SK-N-SH (cell line): ENCODE data around the gene DCD.

Source experiments
- CHD2 ChIP-seq: fragments of 150-350 bp; IDR thresholded peaks from 2 replicates; pipeline ENCODE4 v1.6.1; 2018; ENCODE audit warnings: low read length; ENCODE audit not compliant: partially characterized antibody
- EP300 ChIP-seq, 2 experiments: IDR thresholded peaks; 2 replicates each; pipeline versions ENCODE4 v1.4.0 to v1.6.1; 2012; ENCODE audit warnings: borderline replicate concordance in 1 of 2, low read depth in 1 of 2, low read length in 1 of 2
- POLR2AphosphoS5 ChIP-seq: IDR thresholded peaks from 2 replicates; pipeline ENCODE4 v1.6.1; 2012; ENCODE audit warnings: low read depth, low read length
- TAF1 ChIP-seq: IDR thresholded peaks from 2 replicates; pipeline ENCODE4 v1.6.1; 2012; ENCODE audit warnings: low read depth, mild to moderate bottlenecking, low read length, moderate library complexity, borderline replicate concordance
- TEAD4 ChIP-seq: IDR thresholded peaks from 2 replicates; pipeline ENCODE4 v1.4.0; 2012; ENCODE audit warnings: mild to moderate bottlenecking, borderline replicate concordance; ENCODE audit not compliant: insufficient read depth
- YY1 ChIP-seq: IDR thresholded peaks from 2 replicates; pipeline ENCODE4 v1.4.0; 2012; ENCODE audit warnings: low read depth, mild to moderate bottlenecking
- TF ChIP-seq, protein P1 (sequence below): fragments of 200-600 bp; sonication (generic); IDR thresholded peaks from 2 replicates; pipeline ENCODE4 v1.6.1; 2017; ENCODE audit warnings: antibody characterized with exemption, mild to moderate bottlenecking, moderate library complexity
- TF ChIP-seq, protein P2 (sequence below): IDR thresholded peaks from 2 replicates; pipeline ENCODE4 v1.4.0; 2012; ENCODE audit warnings: low read depth

DNA sequence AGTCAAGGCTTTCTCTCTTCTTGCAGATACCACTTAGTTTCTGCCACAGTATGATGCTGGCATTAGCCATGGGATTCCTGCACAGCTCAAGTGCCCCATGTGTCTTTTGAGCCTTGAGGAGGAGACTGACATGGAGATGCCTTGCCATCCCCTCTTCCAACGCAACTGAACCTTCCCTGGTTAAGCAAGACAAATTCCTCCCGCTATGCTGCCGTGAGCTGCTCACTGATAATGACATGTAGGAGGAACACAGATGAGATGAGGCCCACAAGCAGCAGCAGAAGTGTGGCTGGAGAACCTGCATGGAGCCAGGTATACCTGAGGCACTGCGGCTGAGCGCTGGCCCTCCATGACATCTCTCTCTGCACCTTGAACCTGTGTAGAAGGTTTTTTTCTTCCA, 44.3 kb downstream of the DCD start:
- no peak for TF ChIP-seq POLR2AphosphoS5
- TF ChIP-seq, protein P1, sequence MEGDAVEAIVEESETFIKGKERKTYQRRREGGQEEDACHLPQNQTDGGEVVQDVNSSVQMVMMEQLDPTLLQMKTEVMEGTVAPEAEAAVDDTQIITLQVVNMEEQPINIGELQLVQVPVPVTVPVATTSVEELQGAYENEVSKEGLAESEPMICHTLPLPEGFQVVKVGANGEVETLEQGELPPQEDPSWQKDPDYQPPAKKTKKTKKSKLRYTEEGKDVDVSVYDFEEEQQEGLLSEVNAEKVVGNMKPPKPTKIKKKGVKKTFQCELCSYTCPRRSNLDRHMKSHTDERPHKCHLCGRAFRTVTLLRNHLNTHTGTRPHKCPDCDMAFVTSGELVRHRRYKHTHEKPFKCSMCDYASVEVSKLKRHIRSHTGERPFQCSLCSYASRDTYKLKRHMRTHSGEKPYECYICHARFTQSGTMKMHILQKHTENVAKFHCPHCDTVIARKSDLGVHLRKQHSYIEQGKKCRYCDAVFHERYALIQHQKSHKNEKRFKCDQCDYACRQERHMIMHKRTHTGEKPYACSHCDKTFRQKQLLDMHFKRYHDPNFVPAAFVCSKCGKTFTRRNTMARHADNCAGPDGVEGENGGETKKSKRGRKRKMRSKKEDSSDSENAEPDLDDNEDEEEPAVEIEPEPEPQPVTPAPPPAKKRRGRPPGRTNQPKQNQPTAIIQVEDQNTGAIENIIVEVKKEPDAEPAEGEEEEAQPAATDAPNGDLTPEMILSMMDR: no peak
- TF ChIP-seq YY1: no peak
- TF ChIP-seq TEAD4: no peak
- TF ChIP-seq TAF1: no peak
- TF ChIP-seq, protein P2, sequence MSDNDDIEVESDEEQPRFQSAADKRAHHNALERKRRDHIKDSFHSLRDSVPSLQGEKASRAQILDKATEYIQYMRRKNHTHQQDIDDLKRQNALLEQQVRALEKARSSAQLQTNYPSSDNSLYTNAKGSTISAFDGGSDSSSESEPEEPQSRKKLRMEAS: no peak
- no peak for TF ChIP-seq CHD2
- no peak for TF ChIP-seq EP300 (IDR thresholded peaks at IDR 0.05; ENCODE audit: borderline replicate concordance in 1 of 2, low read depth in 1 of 2, low read length in 1 of 2)
